GM21367 (cell line): Measurements from ENCODE around the gene USP24.

Experiments
- ATAC-seq: cut with Tn5 transposase; IDR thresholded peaks from one replicate; pipeline ENCODE4 v1.9.1; 2021; ENCODE audit not compliant: unreplicated experiment

Gene USP24

DNA sequence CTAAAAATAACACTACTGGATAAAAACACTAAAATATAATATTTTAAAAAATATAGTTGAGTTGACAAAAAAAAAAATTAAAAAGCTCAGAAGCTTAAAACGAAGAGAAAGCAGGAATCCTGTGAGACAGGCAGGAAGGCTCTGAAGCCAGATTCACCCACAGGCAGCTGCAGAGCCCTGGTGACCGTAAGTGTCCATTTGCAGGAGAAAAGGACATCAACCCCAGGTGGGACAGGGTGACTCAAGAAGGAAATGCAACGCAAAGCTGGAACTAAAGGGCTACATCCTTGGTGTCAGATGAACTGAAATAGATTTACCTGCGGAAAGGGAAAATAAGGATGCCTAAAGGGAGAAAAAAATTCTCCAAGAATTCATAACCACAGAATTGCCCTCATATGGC is 46.8 kb downstream of the USP24 start:
- no peak for ATAC-seq

DNA sequence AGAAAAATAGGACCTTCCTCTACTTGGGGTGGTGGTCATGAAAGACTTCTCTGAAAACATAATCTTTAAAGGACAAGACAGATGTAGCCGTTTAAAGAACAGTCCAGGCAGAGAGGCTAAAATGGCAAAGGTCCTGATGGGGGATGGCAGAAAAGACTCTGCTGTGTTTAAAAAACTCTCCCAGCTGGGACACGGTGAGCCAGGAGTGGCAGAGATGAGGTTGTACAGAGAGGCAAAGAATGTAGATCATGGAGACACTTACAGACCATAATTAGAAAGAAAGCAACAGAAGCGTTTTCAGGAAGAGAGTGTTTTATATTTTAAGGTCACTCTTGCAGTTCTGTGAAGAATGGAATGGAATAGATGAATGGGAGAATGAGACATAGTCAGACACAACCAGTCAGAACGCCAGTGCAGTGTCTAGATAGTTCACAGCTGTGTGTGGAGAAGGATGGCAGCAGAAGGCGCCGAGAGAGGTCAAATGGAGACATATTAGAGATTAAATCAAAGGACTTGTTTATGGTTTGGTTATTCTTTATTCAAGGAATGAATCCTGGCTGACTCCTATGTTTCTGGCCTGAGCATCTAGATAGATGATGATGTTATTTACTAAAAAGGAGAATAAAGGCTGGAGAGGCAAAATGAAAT is 47.8 kb downstream of the USP24 start:
- ATAC-seq: no peak

DNA sequence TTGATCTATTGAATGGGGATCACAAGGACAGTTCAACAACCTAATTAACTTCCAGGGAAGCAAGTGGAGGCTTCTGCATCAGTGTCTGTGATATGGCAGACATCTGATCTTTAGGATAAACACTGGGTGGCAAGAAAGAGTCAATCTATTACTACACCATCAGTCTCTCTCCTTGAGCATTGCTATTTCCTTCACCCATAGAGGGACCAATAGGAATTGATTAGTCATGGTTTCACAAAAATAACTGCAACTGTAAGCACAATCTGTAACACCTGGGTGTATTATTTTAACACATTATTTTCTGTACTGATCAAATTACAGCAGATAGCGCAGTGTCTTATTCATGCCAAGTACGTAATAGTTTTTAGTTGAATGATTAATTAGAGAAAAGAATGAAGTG is 50.3 kb downstream of the USP24 start:
- ATAC-seq: no peak

- no peak for ATAC-seq
These were observed 55.6 kb downstream of the USP24 start for GRCh38 chr1:55159571-55159970.

DNA sequence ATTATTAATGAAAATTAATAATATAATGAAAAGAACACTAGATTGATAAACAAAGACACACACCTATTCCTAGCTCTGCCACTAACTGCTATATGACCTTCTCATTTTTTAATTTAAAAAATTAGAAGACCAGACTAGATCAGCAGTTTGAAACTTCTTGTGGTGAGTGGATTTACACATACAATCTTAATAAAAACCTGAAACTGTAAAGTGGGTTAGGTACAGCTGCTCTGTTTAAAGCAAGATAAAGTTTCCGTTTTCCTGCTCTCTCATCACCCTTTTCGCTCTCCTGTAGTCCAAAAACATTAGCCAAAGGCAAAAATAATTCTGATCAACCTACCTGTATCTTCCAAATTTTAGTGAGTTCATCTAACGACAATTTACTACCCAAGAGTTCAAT is 58.6 kb downstream of the USP24 start:
- ATAC-seq: no peak

DNA sequence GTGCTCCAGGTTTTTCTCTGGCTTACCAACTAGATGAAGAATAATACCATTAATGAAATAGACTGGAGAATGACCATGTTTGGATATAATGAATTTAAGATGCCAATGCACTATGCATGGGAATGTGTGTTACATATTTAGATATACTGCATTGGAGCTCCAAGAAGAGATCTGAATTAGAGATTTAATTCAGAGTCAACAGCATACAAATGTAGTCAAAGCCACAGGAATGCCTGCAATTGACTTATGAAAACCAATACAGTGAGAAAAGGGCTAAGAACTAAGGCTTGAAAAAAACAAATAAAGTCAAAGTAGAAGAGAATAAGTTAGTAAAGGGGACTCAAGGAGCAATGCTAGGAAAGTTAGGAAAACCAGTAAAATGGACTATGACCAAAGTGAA is 59.1 kb downstream of the USP24 start:
- no peak for ATAC-seq

DNA sequence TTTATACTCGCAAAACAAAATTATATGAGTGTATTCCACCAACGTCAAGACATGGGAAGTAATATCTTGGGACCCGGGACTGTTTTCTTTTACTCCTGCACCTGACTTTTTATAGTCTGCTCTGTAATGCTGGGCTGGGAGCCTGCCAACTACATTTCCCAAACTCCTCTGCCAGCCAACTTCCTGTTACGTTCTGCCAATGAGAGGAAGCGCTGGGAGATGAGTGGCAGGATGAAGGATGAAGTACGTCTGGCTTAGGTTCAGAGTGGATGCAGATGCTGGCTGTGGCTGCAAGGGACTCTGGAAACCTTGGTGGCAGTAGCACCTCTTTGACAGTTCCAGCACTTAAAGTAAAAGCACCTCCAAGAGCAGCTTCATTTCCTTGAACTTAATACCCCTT is 59.6 kb downstream of the USP24 start:
- no peak for ATAC-seq

DNA sequence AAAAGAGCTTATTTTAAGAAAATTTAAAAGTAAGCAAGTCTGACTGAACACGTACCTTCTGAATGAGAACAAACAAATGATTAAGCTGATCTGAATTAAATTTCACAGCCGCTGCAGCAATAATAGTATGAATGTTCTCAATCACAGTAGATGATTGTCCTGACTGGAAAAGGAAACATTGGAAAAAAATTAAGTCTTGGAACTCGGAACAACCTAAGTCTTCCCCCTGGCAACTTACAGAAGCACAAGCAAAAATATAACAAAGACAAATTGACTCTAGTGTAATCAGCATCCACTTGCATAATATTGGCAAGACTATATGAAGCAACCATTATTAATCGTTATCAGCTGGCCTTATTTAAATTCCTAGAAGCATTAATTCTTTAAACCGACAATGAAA is 60.5 kb downstream of the USP24 start:
- ATAC-seq: no peak

DNA sequence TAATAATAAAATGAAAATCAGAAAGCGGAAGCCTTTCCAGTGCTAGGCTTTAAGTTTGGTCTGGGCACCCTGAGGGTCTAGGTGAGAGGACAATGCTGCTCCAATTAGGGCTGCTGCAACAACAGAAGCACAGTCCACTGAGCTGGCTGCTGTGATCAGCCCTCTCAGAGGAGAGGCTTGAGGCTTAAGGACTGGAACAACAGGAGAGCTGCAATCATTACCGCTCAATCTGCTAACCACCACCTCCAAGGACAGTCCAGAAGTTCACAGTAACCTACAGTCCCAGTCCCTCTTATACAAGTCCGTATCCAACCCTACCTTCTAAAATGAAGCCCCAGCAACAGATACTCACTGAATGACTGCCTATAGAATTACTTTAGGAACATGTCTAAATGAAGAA is 62.1 kb downstream of the USP24 start:
- ATAC-seq: no peak

- peak; percentile 96 for ATAC-seq
These were observed 64.1 kb downstream of the USP24 start for GRCh38 chr1:55150880-55151588.

DNA sequence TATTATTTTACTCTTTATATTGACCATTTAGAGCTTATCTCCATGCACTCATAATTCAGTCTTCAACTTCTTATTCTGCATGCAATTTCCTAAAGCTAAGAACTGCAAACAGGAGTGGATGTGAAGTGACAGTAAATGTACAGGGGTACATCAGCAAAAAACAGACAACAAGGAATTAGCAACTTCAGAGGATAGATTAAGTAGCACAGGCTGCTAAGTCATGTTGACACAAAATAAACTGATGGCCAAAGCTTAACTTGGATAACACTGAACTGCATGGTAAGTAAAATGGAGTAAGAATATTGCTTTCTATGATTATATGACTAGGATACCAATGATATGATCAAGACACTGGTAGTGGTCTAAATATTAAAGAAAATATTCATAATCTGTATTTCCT is 66.5 kb downstream of the USP24 start:
- no peak for ATAC-seq

DNA sequence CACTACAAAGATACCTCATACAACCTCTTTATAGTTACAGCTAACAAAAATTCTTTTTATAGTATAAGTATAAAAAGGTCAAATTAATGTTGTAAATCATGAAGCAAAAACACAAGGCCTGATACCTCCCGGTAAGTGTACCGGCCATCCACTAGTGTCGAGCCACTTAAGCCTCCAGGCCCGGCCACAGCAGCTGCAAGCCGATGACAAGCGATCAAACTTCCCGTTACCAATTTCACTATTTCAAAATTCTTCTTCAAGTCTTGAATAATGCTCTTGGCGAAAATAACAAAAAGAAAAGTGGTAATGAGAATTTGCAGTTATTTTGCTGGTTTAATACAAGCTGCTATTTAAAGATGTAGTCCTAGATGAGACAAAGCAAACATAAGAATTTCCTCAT is 67.6 kb downstream of the USP24 start:
- ATAC-seq: no peak

- no peak for ATAC-seq
These were observed 68.4 kb downstream of the USP24 start for GRCh38 chr1:55146781-55147180.

- ATAC-seq: no peak
These were observed 70.3 kb downstream of the USP24 start for GRCh38 chr1:55144886-55145285.

- no peak for ATAC-seq
These were observed 71.5 kb downstream of the USP24 start for GRCh38 chr1:55143684-55144083.

DNA sequence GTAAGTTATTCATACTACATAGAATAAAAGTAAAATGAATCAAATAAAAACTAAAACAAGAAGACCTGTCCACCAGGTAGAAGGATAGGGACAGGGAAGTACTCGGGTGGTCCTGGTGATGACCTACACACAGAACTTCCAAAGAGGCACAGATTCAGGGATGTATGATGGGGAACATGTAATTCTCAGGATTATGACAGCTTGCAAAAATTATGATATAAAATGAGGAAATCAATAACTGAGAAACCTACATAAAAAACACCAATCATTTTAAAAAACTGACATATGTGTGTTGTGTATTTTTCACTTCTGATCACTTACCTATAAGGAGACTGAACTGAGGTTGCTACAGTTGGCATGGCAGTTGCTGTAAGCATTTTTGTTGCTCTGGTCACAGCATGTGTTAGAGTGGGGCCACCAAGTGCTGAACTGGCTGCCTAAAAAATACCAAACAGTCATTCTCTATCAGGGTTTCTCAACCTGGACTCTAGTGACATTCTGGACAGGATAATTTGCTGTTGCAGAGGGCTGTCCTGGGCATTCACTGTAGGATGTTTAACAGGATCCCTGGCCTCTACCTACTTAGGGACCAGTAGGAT is 73.8 kb downstream of the USP24 start:
- ATAC-seq: no peak

- ATAC-seq: peak; percentile 86
These were observed 74.6 kb downstream of the USP24 start for GRCh38 chr1:55140546-55140983.

- ATAC-seq: no peak
These were observed 75.0 kb downstream of the USP24 start for GRCh38 chr1:55140137-55140536.

DNA sequence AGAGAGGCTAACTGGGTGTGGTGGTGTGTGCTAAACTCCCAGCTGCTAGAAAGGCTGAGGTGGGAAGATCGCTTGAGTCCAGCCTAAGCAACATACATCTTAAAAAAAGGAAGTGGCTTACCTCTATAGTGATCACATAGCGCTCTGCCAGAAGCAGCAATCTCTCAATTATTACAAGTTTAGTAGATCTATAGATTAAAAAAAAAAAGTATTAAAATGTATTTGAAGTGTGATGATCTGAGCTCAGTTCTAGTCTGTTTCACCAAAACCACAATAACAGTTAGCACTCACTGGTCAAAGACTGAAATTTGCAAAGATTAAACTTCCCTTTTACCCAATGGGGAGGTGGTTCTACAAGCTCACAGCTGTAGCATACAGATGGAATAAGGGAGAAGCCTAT is 76.3 kb downstream of the USP24 start:
- no peak for ATAC-seq

DNA sequence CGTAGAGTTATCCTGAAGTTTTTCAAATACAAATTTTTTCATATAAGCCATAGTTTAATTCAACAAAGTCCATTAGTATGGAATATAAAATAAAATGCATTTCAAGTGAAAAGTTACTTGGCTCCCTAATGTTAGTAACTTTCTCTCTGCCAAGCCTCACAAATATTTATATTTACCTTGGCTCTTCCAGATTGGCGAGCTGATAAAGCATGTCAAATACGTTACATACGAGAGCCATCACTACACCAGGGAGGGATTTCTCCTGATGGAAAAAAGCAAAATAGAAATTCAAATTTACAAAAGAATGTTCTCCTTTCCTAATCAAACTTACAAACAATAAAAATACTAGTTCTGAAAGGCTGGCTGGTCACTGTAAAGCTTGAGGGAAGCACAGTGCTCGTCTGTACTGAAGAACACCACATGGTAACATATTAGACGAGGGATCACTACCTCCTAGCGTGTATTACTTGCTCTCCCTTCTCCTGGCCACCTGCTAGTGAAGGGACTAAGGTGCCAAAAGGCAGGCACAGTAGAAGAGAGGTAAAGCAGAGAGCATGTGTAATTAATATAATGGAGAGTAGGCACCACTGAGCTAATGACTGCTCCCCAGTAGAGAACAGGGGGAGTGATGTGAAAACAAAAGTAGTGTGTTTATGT is 80.9 kb downstream of the USP24 start:
- ATAC-seq: no peak

DNA sequence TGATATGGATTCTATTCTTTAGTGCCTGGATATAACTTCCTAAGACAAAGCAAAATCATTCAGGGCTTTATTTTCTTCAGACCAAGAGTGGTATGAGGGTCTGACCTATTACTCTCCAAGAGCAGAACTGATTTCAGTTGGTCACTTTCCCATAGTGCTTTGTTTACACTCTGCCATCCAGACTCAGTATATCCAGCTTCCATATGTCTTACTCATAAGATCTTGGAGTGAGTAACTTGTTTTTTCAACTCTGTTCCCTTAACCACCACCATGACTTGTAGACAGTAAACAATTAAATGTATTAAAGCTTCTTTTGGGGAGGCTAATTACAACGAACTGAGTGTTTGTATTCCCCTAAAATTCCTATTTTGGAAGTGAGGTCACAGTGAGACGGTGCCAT is 83.4 kb downstream of the USP24 start:
- ATAC-seq: no peak

GRCh38 chr1:55131218-55131617 is 83.9 kb downstream of the USP24 start:
- ATAC-seq: no peak
